ENCODE results near the gene REEP6. TPM values are rescaled to one million over a fixed set of nuclear protein-coding genes. Genes with fewer than 3 reads are reported as not detected.
"Not testable (repeated sequence)": the region's sequence is repeated elsewhere in the genome, so short reads cannot be mapped to it uniquely, and the experiment has no call there.

Gene REEP6
- total and polyA plus RNA-seq, 5 donors from 2014 or later, result 1.3 to 3.3 (median 2.2) TPM

- Histone ChIP-seq H3K27ac (ENCODE audit: insufficient read depth, low read length, poor library complexity, severe bottlenecking) (no peak overlapping the region), H3K9me3 (ENCODE audit: control insufficient read depth in 2 of 2, low read length in 2 of 2) (no peaks in the 10 kb centered on the region), H3K36me3 (ENCODE audit: control insufficient read depth, insufficient read depth, low read length) (no peaks in the 10 kb centered on the region), H3K4me1 (ENCODE audit: control insufficient read depth, insufficient read depth, low read length, poor library complexity, severe bottlenecking) (no peaks in the 10 kb centered on the region), H3K4me3 (ENCODE audit: low read depth, low read length) (no peak overlapping the region), H3K27me3 (ENCODE audit: control insufficient read depth, insufficient read depth, low read length) (peaks cover 5% of the 10 kb centered on the region)
- no peak overlapping the region for H3K4me3 Mint-ChIP-seq
- DNase-seq (no peak), ATAC-seq (ENCODE audit: low read depth in 2 of 2) (no peak)
- peaks cover 0 to 10% (median 3%) of the 10 kb centered on the region in 4 donors for H3K4me1 Mint-ChIP-seq
- peaks cover 23% of the 10 kb centered on the region for H3K27me3 Mint-ChIP-seq
- no peak overlapping the region for H3K27ac Mint-ChIP-seq
- peaks cover 0 to 3% (median 0%) of the 10 kb centered on the region in 7 donors for H3K9me3 Mint-ChIP-seq
- H3K36me3 Mint-ChIP-seq, result no peaks in the 10 kb centered on the region
Observed at GRCh38 chr19:1529430-1529816, 38.4 kb downstream of the REEP6 start.

GRCh38 chr19:1530856-1531255 lies 39.9 kb downstream of the REEP6 start:
- H3K4me1 ChIP-seq (ENCODE audit: control insufficient read depth, insufficient read depth, low read length, poor library complexity, severe bottlenecking); ATAC-seq (ENCODE audit: low read depth in 2 of 2); H3K4me1 Mint-ChIP-seq; H3K9me3 ChIP-seq (ENCODE audit: control insufficient read depth in 2 of 2, low read length in 2 of 2); H3K36me3 Mint-ChIP-seq; H3K36me3 ChIP-seq (ENCODE audit: control insufficient read depth, insufficient read depth, low read length); H3K4me3 Mint-ChIP-seq; H3K4me3 ChIP-seq (ENCODE audit: low read depth, low read length); H3K27ac ChIP-seq (ENCODE audit: insufficient read depth, low read length, poor library complexity, severe bottlenecking); H3K9me3 Mint-ChIP-seq; H3K27ac Mint-ChIP-seq; H3K27me3 ChIP-seq (ENCODE audit: control insufficient read depth, insufficient read depth, low read length); DNase-seq: not testable (repeated sequence)
- H3K27me3 Mint-ChIP-seq, result peaks cover 14% of the 10 kb centered on the region

- Histone ChIP-seq H3K9me3 (ENCODE audit: control insufficient read depth in 2 of 2, low read length in 2 of 2) (no peaks in the 10 kb centered on the region), H3K27ac (ENCODE audit: insufficient read depth, low read length, poor library complexity, severe bottlenecking) (no peak overlapping the region), H3K36me3 (ENCODE audit: control insufficient read depth, insufficient read depth, low read length) (no peaks in the 10 kb centered on the region), H3K4me3 (ENCODE audit: low read depth, low read length) (no peak overlapping the region), H3K27me3 (ENCODE audit: control insufficient read depth, insufficient read depth, low read length) (no peaks in the 10 kb centered on the region), H3K4me1 (ENCODE audit: control insufficient read depth, insufficient read depth, low read length, poor library complexity, severe bottlenecking) (no peaks in the 10 kb centered on the region)
- Mint-ChIP-seq H3K27ac (no peak overlapping the region), H3K36me3 (no peaks in the 10 kb centered on the region), H3K4me1 (no peaks in the 10 kb centered on the region), H3K27me3 (peaks cover 7% of the 10 kb centered on the region), H3K9me3 (peaks cover 0 to 1% (median 0%) of the 10 kb centered on the region in 7 donors), H3K4me3 (no peak overlapping the region)
- no peak for ATAC-seq (ENCODE audit: low read depth in 2 of 2)
- no peak for DNase-seq
Observed at GRCh38 chr19:1531587-1531986, 40.6 kb downstream of the REEP6 start.

GRCh38 chr19:1532003-1532402 lies 41.0 kb downstream of the REEP6 start:
- Histone ChIP-seq H3K4me1 (ENCODE audit: control insufficient read depth, insufficient read depth, low read length, poor library complexity, severe bottlenecking) (no peaks in the 10 kb centered on the region), H3K27me3 (ENCODE audit: control insufficient read depth, insufficient read depth, low read length) (no peaks in the 10 kb centered on the region), H3K36me3 (ENCODE audit: control insufficient read depth, insufficient read depth, low read length) (no peaks in the 10 kb centered on the region), H3K9me3 (ENCODE audit: control insufficient read depth in 2 of 2, low read length in 2 of 2) (no peaks in the 10 kb centered on the region), H3K4me3 (ENCODE audit: low read depth, low read length) (no peak overlapping the region), H3K27ac (ENCODE audit: insufficient read depth, low read length, poor library complexity, severe bottlenecking) (no peak overlapping the region)
- ATAC-seq (ENCODE audit: low read depth in 2 of 2) (no peak), DNase-seq (no peak)
- Mint-ChIP-seq H3K36me3 (no peaks in the 10 kb centered on the region), H3K4me3 (no peak overlapping the region), H3K27ac (no peak overlapping the region), H3K9me3 (peaks cover 0 to 1% (median 0%) of the 10 kb centered on the region in 7 donors), H3K27me3 (peaks cover 7% of the 10 kb centered on the region), H3K4me1 (no peaks in the 10 kb centered on the region)

GRCh38 chr19:1533510-1534150 lies 42.6 kb downstream of the REEP6 start:
- Mint-ChIP-seq H3K36me3 (no peaks in the 10 kb centered on the region), H3K27ac (no peak overlapping the region), H3K4me1 (no peaks in the 10 kb centered on the region), H3K9me3 (peaks cover 0 to 1% (median 0%) of the 10 kb centered on the region in 7 donors), H3K27me3 (peaks cover 8% of the 10 kb centered on the region), H3K4me3 (no peak overlapping the region)
- Histone ChIP-seq H3K27ac (ENCODE audit: insufficient read depth, low read length, poor library complexity, severe bottlenecking) (no peak overlapping the region), H3K4me3 (ENCODE audit: low read depth, low read length) (no peak overlapping the region), H3K9me3 (ENCODE audit: control insufficient read depth in 2 of 2, low read length in 2 of 2) (no peaks in the 10 kb centered on the region), H3K4me1 (ENCODE audit: control insufficient read depth, insufficient read depth, low read length, poor library complexity, severe bottlenecking) (no peaks in the 10 kb centered on the region), H3K27me3 (ENCODE audit: control insufficient read depth, insufficient read depth, low read length) (no peaks in the 10 kb centered on the region), H3K36me3 (ENCODE audit: control insufficient read depth, insufficient read depth, low read length) (no peaks in the 10 kb centered on the region)
- ATAC-seq (ENCODE audit: low read depth in 2 of 2) (no peak), DNase-seq (no peak)

- Mint-ChIP-seq H3K27ac (no peak overlapping the region), H3K27me3 (peaks cover 8% of the 10 kb centered on the region), H3K4me3 (no peak overlapping the region), H3K9me3 (peaks cover 0 to 1% (median 0%) of the 10 kb centered on the region in 7 donors), H3K36me3 (no peaks in the 10 kb centered on the region), H3K4me1 (no peaks in the 10 kb centered on the region)
- no peak overlapping the region for H3K27ac ChIP-seq (ENCODE audit: insufficient read depth, low read length, poor library complexity, severe bottlenecking)
- H3K27me3 ChIP-seq (ENCODE audit: control insufficient read depth, insufficient read depth, low read length), result no peaks in the 10 kb centered on the region
- H3K36me3 ChIP-seq (ENCODE audit: control insufficient read depth, insufficient read depth, low read length), result no peaks in the 10 kb centered on the region
- DNase-seq (no peak), ATAC-seq (ENCODE audit: low read depth in 2 of 2) (no peak)
- no peaks in the 10 kb centered on the region for H3K9me3 ChIP-seq (ENCODE audit: control insufficient read depth in 2 of 2, low read length in 2 of 2)
- H3K4me3 ChIP-seq (ENCODE audit: low read depth, low read length), result no peak overlapping the region
- H3K4me1 ChIP-seq (ENCODE audit: control insufficient read depth, insufficient read depth, low read length, poor library complexity, severe bottlenecking), result no peaks in the 10 kb centered on the region
Observed at GRCh38 chr19:1534972-1535371, 44.0 kb downstream of the REEP6 start.

GRCh38 chr19:1535699-1536098 lies 44.7 kb downstream of the REEP6 start:
- not testable (repeated sequence) for H3K36me3 Mint-ChIP-seq; DNase-seq; H3K36me3 ChIP-seq (ENCODE audit: control insufficient read depth, insufficient read depth, low read length); ATAC-seq (ENCODE audit: low read depth in 2 of 2); H3K27ac ChIP-seq (ENCODE audit: insufficient read depth, low read length, poor library complexity, severe bottlenecking); H3K9me3 ChIP-seq (ENCODE audit: control insufficient read depth in 2 of 2, low read length in 2 of 2); H3K27ac Mint-ChIP-seq; H3K27me3 ChIP-seq (ENCODE audit: control insufficient read depth, insufficient read depth, low read length); H3K9me3 Mint-ChIP-seq; H3K4me3 Mint-ChIP-seq; H3K4me3 ChIP-seq (ENCODE audit: low read depth, low read length); H3K4me1 Mint-ChIP-seq; H3K4me1 ChIP-seq (ENCODE audit: control insufficient read depth, insufficient read depth, low read length, poor library complexity, severe bottlenecking)
- H3K27me3 Mint-ChIP-seq, result peaks cover 10% of the 10 kb centered on the region

- no peaks in the 10 kb centered on the region for H3K9me3 ChIP-seq (ENCODE audit: control insufficient read depth in 2 of 2, low read length in 2 of 2)
- no peaks in the 10 kb centered on the region for H3K4me1 Mint-ChIP-seq
- no peaks in the 10 kb centered on the region for H3K27me3 ChIP-seq (ENCODE audit: control insufficient read depth, insufficient read depth, low read length)
- H3K4me1 ChIP-seq (ENCODE audit: control insufficient read depth, insufficient read depth, low read length, poor library complexity, severe bottlenecking), result no peaks in the 10 kb centered on the region
- H3K27me3 Mint-ChIP-seq, result peaks cover 32% of the 10 kb centered on the region
- H3K9me3 Mint-ChIP-seq, result peaks cover 0 to 4% (median 0%) of the 10 kb centered on the region in 7 donors
- no peaks in the 10 kb centered on the region for H3K36me3 ChIP-seq (ENCODE audit: control insufficient read depth, insufficient read depth, low read length)
- no peak overlapping the region for H3K4me3 Mint-ChIP-seq
- no peak for ATAC-seq (ENCODE audit: low read depth in 2 of 2)
- no peak overlapping the region for H3K4me3 ChIP-seq (ENCODE audit: low read depth, low read length)
- H3K27ac ChIP-seq (ENCODE audit: insufficient read depth, low read length, poor library complexity, severe bottlenecking), result no peak overlapping the region
- no peaks in the 10 kb centered on the region for H3K36me3 Mint-ChIP-seq
- no peak overlapping the region for H3K27ac Mint-ChIP-seq
- DNase-seq, result no peak
Observed at GRCh38 chr19:1538978-1539377, 48.0 kb downstream of the REEP6 start.
